ENCODE measurements around the gene ASTN2. TPM values are rescaled to one million over a fixed set of nuclear protein-coding genes. Genes with fewer than 3 reads are reported as not detected.

The ASTN2 gene
- total RNA-seq, 2 experiments from 2014 or later: 1.7 to 4.2 TPM

DNA sequence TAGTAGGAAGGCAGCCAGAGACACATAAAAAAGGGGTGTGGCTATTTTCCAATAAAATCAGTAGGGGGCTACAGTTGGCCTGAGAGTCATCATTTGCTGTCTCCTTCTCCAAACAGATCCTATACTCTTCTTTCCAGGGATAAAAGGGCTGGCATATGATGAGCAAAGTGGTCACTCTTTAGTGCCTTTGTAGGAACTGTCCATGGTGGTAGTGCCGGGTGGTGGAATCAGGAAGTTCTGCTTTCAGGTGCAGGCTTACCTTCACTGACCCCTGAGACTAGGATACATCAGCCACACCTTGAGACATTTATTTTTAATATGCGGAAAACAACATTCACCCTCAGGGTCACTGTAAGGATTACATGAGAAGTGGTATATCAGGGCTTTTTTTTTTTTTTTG is 80.8 kb downstream of the ASTN2 start:
- Histone ChIP-seq H2AFZ (ENCODE audit: low read length) (no peak overlapping the region), H3K9me2 (ENCODE audit: insufficient read depth, low read length) (no peaks in the 10 kb centered on the region), H3K27ac (ENCODE audit: low read depth, low read length, poor library complexity, severe bottlenecking) (no peak overlapping the region), H3K36me3 (ENCODE audit: insufficient read depth, low read length) (no peaks in the 10 kb centered on the region), H3K4me2 (ENCODE audit: low read length) (no peak overlapping the region), H3K4me3 (ENCODE audit: low read depth, low read length, poor library complexity, severe bottlenecking) (no peak overlapping the region), H4K20me1 (ENCODE audit: insufficient read depth, low read length) (no peaks in the 10 kb centered on the region), H3K79me2 (ENCODE audit: insufficient read depth, low read depth, low read length) (no peaks in the 10 kb centered on the region), H3K9me3 (ENCODE audit: low read length) (no peaks in the 10 kb centered on the region), H3K4me1 (ENCODE audit: insufficient read depth, low read length, poor library complexity, severe bottlenecking) (no peaks in the 10 kb centered on the region)
- no TSS peak for BruUV-seq (replicated peaks)
- no peak for DNase-seq (ENCODE audit: low spot score)
- intact Hi-C loops (cut with micrococcal nuclease; ENCODE audit: unreplicated experiment): no loop called here
- POLR2A ChIA-PET: no interaction called here
- TF ChIP-seq EZH2phosphoT487 (IDR thresholded peaks at IDR 0.05; ENCODE audit: borderline replicate concordance, low read depth, low read length): no peak
- no peak for TF ChIP-seq CTCF (conservative IDR thresholded peaks at IDR 0.05; ENCODE audit: low read length)
- CTCF ChIA-PET (ENCODE audit: unreplicated experiment): no interaction called here

GRCh38 chr9:117325831-117326230 is 89.0 kb downstream of the ASTN2 start:
- no peak for DNase-seq (ENCODE audit: low spot score)
- no peaks in the 10 kb centered on the region for H3K79me2 ChIP-seq (ENCODE audit: insufficient read depth, low read depth, low read length)
- CTCF ChIA-PET (ENCODE audit: unreplicated experiment): no interaction called here
- no peaks in the 10 kb centered on the region for H3K9me2 ChIP-seq (ENCODE audit: insufficient read depth, low read length)
- no peak for TF ChIP-seq EZH2phosphoT487 (IDR thresholded peaks at IDR 0.05; ENCODE audit: borderline replicate concordance, low read depth, low read length)
- no peak for TF ChIP-seq CTCF (conservative IDR thresholded peaks at IDR 0.05; ENCODE audit: low read length)
- H3K4me1 ChIP-seq (ENCODE audit: insufficient read depth, low read length, poor library complexity, severe bottlenecking): no peaks in the 10 kb centered on the region
- intact Hi-C loops (cut with micrococcal nuclease; ENCODE audit: unreplicated experiment): no loop called here
- no peak overlapping the region for H3K27ac ChIP-seq (ENCODE audit: low read depth, low read length, poor library complexity, severe bottlenecking)
- POLR2A ChIA-PET: no interaction called here
- no peak overlapping the region for H3K4me2 ChIP-seq (ENCODE audit: low read length)
- H3K9me3 ChIP-seq (ENCODE audit: low read length): no peaks in the 10 kb centered on the region
- H3K4me3 ChIP-seq (ENCODE audit: low read depth, low read length, poor library complexity, severe bottlenecking): no peak overlapping the region
- no peak overlapping the region for H2AFZ ChIP-seq (ENCODE audit: low read length)
- no TSS peak for BruUV-seq (replicated peaks)
- no peaks in the 10 kb centered on the region for H4K20me1 ChIP-seq (ENCODE audit: insufficient read depth, low read length)
- no peaks in the 10 kb centered on the region for H3K36me3 ChIP-seq (ENCODE audit: insufficient read depth, low read length)

- H3K9me3 ChIP-seq (ENCODE audit: low read length): no peaks in the 10 kb centered on the region
- no peak overlapping the region for H3K4me2 ChIP-seq (ENCODE audit: low read length)
- H3K27ac ChIP-seq (ENCODE audit: low read depth, low read length, poor library complexity, severe bottlenecking): no peak overlapping the region
- H3K36me3 ChIP-seq (ENCODE audit: insufficient read depth, low read length): no peaks in the 10 kb centered on the region
- H4K20me1 ChIP-seq (ENCODE audit: insufficient read depth, low read length): no peaks in the 10 kb centered on the region
- no peak overlapping the region for H3K4me3 ChIP-seq (ENCODE audit: low read depth, low read length, poor library complexity, severe bottlenecking)
- CTCF ChIA-PET (ENCODE audit: unreplicated experiment): no interaction called here
- DNase-seq (ENCODE audit: low spot score): no peak
- POLR2A ChIA-PET: interaction anchor here (0.7 kb wide), 1 partner anchor 776 kb away, joined by 3 read pairs; no protein-coding TSS in a partner anchor
- H3K9me2 ChIP-seq (ENCODE audit: insufficient read depth, low read length): no peaks in the 10 kb centered on the region
- H3K4me1 ChIP-seq (ENCODE audit: insufficient read depth, low read length, poor library complexity, severe bottlenecking): no peaks in the 10 kb centered on the region
- no peaks in the 10 kb centered on the region for H3K79me2 ChIP-seq (ENCODE audit: insufficient read depth, low read depth, low read length)
- H2AFZ ChIP-seq (ENCODE audit: low read length): no peak overlapping the region
- intact Hi-C loops (cut with micrococcal nuclease; ENCODE audit: unreplicated experiment): no loop called here
- BruUV-seq (replicated peaks): no TSS peak
- no peak for TF ChIP-seq EZH2phosphoT487 (IDR thresholded peaks at IDR 0.05; ENCODE audit: borderline replicate concordance, low read depth, low read length)
- TF ChIP-seq CTCF (conservative IDR thresholded peaks at IDR 0.05; ENCODE audit: low read length): no peak
Measured at GRCh38 chr9:117325110-117325731, 89.6 kb downstream of the ASTN2 start.
